ENCODE data around the gene HIBCH. TPM values are rescaled to one million over a fixed set of nuclear protein-coding genes. Genes with fewer than 3 reads are reported as not detected.

The HIBCH gene
- total RNA-seq, 1 donor from 2014 or later = 21.9 TPM

DNA sequence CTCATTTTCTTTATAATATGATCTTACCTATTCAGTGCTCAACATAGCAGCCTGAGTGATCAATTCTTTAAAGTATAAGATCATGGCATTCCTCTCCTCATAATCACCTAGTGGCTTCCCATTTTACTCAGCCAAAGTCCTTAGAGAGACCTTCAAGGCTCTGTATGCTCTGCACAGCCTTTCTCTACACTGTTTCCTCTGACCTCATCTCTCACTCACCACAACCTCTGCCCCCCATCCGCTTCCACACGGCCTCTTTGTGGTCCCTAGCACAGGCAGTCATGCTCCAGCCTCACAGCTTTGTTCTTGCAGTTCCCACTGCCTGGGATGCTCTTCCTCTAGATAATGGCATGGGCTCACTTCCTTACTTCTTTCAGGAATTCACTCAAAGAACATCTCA, 109.2 kb downstream of the HIBCH start:
- DNase-seq (ENCODE audit: low spot score) = no peak
- intact Hi-C loops (cut with DNase I) = no loop called here

DNA sequence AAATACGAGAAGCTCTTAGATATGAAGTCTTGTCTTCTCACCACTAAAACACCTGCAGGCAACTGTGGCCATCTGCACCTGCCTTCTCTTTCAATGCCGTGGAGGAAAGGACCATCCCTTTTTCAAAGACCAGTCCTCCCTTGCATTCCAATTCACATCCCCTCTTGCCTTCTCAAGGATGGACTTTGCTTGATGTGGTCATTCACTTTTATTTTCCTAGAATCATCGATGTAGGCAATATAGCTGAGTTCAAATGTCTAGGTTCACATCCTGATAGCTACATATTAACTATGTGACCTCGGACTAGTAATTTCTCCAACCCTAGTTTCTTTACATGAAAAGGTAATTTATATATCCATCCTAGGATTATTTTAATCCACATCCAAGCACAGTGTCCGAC, 110.1 kb downstream of the HIBCH start:
- intact Hi-C loops (cut with DNase I) = no loop called here
- no peak for DNase-seq (ENCODE audit: low spot score)

DNA sequence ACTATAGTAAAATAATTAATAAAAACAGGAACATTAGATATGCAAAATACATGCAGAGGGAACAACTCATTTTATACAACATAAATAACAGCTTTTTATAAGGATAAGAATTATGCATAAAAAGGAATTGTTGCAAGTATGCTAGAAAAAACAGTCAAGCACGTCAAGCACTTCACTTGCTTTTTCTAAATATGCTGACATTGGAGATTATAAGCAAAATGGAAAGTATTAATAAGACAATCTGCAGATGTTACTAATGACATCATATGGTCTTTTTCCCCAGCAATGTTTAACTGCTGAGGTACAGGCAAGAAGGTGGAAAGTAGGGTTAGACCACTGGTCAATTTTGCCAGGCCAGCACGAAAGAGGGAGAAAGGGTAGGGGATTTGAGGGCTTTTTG, 111.7 kb downstream of the HIBCH start:
- DNase-seq (ENCODE audit: low spot score) = no peak
- intact Hi-C loops (cut with DNase I) = no loop called here

DNA sequence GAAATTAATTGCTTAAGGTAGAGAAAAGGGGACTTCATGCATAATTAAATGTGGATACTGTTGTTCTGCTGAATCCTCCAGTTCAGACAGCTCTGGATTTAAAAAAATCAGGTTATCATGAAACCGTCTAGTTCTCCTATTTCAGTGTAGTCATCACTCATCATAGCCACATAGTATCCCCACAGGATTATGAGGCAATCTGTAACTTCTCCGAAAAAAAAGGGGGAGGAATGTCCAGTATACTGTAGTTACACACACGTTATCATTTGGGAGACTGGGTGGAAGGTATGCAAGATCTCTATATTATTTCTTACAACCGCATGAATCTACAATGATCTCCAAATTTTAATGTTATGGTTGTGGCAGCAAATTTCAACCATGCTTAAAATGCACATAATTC, 114.0 kb downstream of the HIBCH start:
- intact Hi-C loops (cut with DNase I) = no loop called here
- no peak for DNase-seq (ENCODE audit: low spot score)

DNA sequence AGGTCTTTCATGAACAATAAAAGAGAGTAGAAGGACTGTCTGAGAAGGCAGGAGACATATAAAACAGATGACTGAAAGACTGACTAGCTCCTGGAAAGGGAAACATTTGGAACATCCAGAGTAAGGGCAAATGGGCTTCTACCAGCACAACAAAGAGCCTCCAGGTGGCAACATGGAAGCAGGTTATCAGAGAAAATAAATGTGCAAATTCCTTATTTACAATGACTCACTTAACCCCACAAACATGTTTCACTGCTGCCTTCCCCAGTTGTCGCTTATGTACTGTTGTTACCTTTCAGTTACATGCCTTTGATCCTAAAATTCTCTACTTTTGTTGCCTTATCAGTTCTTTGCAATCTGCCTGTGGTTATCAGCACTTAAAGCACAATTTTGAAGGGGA, 117.0 kb downstream of the HIBCH start:
- DNase-seq (ENCODE audit: low spot score) = no peak

DNA sequence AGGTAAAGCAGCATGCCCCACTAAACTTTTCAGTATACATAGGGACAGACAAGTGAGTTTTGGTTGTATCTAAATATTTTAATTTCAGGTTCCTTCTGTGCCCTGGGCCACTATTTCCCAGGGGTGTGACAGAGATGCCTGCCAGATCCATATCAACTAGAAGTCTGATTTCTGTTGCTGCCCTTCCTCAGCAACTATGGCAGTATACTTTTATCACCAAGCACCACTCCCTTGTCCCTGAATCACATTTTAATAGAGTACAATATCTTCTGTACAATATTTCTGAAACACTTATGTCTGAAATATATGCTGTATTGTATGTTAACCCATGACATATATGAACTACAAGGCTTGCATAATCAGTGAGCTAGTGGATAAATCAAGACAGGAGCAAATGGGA, 117.6 kb downstream of the HIBCH start:
- intact Hi-C loops (cut with DNase I) = no loop called here
- DNase-seq (ENCODE audit: low spot score) = no peak

More for the DNA sequence above, 117.0 kb downstream of the HIBCH start:
- intact Hi-C loops (cut with DNase I) = no loop called here

DNA sequence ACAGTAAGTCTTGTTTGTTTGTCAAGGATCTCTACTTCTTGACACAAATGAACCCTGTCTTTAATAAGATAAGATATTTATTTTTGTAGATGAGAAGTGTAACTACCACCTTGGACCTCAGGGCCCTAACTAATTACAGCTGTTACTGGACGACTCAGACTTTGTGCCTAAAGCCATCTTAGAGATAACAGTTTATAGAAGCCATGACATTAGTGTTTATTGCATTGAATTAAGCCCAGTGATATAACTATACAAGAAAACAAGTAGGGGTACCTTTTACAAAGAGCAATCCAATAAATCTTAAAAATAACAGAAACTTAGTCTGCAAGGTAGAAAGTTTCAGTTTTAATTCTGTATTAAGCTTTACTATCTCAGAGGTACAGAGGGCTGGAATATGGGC, 119.0 kb downstream of the HIBCH start:
- intact Hi-C loops (cut with DNase I) = no loop called here
- no peak for DNase-seq (ENCODE audit: low spot score)

DNA sequence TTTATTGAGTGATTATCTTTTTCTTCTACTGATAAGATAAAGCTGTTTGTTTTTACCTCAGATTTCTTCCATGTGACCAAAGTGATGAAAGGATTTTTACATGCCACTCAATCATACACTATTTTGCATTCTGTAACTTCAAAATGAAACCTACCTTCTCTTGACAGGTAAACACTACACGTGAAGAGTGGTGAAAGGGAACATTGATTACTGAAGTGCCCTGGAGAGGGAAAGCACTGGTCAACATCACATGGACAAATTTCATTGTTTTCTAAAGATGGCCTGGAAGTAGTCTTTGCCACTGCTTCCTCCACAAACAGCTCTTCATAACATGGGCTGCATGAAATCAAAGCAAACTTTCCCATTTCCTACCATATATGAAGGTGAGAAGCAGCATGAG, 120.1 kb downstream of the HIBCH start:
- DNase-seq (ENCODE audit: low spot score) = no peak
- intact Hi-C loops (cut with DNase I) = no loop called here

DNA sequence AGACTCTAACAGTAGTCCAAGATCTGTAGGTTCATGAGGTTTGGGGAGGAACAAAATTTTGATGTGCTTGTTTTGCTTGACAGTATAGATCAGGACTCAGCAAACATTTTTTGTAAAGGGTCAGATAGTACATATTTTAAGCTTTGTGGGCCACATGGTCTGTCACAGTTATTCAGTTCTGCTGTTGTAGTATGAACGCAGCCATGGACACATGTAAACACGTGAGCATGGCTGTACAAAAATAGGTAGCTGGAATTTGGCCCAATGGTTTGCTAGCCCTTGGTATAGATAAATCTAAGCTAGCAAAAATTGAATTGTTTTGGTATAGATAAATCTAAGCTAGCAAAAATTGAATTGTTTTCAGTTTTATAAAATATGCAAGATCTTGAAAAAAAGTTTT, 120.5 kb downstream of the HIBCH start:
- no peak for DNase-seq (ENCODE audit: low spot score)
- intact Hi-C loops (cut with DNase I) = no loop called here

DNA sequence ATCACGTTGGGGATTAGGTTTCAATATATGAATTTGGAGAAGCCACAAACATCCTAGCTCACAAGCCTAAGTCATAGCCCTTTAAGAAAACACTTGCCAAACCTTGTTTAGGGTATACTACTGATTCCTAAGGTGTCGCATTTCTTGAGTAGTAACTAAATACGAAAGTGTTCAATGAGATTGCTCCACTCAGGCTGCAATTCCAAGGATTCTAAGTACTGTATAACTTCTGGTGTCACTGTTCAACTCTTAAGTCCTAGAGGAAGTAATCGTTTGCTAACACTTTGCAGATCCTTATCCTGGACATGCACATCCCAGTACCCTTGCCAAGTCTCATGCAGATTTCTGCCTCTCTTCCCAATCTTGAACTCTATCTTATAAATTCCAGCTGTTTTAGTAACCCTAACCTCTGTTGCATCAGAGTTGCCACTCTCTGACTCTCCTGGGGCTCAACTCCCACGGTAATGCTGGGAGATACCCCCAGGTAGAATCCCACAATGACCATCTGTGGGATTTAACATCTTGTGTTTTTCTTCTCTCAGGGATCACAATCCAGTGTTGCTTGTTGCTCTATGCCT, 122.4 kb downstream of the HIBCH start:
- DNase-seq (ENCODE audit: low spot score) = no peak
- intact Hi-C loops (cut with DNase I) = no loop called here

DNA sequence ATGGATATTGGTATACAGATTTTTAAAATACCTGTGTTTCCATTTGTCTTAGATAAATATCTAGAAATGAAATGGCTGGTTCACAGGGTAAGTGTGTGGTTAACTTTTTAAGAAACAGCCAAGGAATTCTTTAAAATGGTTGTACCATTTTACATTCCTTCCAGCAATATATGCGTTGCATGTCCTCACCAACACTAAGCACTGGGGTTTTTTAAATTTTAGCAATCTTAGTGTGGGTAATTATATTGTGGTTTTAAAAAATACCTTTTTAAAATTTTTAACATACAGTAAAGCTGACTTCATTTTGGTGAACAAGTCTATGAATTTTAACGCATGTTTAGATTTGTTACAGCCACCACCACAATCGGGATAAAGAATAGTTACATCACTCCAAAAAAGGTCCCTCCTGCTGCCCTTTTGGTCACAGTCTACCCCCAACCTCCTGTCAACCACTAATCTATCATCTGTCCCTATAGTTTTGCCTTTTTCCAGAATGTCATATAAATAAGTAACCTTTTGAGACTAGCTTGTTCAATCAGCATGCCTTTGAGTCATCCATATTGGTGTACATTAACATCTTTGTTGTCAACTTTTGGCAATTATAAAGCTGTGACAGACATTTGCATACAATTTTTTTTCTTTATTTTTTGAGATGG, 129.0 kb downstream of the HIBCH start:
- intact Hi-C loops (cut with DNase I) = no loop called here
- no peak for DNase-seq (ENCODE audit: low spot score)

DNA sequence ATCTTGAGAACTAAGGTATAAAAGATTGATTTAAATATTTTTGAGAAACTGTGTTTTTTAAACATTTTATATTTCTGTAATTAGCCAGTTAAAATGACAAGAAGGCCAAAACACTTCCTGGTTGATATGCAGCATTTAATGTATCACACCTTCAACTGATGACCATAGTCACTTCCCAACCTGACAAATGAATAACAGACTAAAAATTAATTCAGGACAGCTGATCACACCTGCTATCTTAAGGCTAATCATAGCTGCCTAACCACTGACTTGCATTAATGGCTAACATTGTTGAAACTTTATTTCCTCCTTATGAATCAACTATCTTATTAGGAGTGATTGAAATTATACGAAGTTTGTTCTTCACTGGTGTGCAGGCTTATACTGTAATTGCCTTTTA, 131.3 kb downstream of the HIBCH start:
- intact Hi-C loops (cut with DNase I) = no loop called here
- no peak for DNase-seq (ENCODE audit: low spot score)

DNA sequence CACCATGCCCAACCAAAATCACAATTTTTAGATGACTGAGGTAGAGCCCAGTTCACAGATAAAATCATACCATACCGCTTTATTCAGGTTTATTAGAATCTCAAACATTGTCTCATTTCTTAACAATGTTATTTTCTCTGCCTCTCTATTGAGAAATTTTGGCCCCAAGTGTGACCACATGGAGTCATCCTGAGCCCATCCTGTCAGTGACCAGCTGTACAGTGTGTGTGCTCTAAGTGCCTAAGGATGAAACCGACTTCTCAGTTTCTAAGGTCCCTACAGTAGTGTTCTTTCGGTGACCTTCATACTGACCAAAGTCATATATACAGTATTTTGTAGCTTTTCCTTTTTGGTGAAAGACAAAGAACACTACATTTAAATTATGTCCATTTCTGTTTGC, 133.4 kb downstream of the HIBCH start:
- intact Hi-C loops (cut with DNase I) = no loop called here
- no peak for DNase-seq (ENCODE audit: low spot score)

DNA sequence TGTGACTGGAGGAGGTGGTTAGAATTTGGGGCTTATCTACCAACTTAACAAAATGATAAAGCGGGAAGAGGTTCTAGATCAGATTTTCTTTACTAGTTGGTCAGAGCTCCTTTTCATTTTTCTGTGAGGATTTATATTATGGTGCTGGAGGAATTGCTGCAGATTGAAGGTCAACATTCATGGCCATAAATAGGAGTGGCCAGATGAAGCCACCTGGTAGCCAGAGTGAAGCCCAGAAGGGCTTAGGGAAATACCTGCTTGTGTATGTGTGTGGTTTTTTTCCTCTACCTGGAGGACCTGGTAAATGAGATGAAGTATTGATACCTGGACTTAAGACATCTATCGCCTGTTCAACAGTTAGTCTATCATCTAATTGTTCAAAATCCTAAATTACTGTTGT, 134.2 kb downstream of the HIBCH start:
- intact Hi-C loops (cut with DNase I) = no loop called here
- DNase-seq (ENCODE audit: low spot score) = no peak

DNA sequence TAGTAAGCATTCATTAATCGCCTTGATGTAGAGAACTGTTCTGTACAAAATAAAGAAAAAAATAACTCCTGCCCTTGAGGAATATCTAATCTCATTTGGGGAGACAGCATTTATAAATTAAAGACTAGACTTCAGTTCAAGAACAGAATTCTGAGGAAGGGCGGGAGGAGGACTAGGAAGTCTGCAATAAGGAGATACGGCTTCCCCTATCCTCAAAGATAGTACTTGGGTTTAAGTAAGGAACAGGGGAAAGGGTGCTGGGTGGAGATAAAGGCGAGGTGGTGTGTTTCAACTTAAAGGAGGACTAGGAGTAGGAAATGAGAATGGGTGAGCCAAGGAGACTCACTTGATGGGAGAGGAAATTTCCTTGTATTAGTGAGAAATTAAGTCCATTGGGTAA, 135.2 kb downstream of the HIBCH start:
- DNase-seq (ENCODE audit: low spot score) = no peak
- intact Hi-C loops (cut with DNase I) = no loop called here

DNA sequence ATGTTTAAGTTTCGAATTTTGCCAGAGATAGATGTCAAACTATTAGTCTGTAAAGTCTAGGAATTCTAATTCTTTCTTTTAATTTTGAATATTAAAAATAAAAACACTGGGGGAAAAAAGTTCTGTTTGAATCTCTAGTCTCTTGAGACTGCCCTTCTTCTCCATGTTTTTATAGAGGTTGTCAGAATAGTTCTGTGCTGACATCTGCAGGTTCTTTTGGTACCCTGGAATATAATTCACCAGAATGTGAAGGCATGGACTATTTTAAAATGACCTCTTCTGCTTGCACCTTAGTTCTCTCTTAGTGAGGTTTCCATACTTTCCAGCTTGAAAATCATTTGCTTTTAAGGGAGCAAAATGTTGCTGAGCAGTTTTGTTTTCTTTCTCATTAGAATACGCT, 136.1 kb downstream of the HIBCH start:
- intact Hi-C loops (cut with DNase I) = no loop called here

DNA sequence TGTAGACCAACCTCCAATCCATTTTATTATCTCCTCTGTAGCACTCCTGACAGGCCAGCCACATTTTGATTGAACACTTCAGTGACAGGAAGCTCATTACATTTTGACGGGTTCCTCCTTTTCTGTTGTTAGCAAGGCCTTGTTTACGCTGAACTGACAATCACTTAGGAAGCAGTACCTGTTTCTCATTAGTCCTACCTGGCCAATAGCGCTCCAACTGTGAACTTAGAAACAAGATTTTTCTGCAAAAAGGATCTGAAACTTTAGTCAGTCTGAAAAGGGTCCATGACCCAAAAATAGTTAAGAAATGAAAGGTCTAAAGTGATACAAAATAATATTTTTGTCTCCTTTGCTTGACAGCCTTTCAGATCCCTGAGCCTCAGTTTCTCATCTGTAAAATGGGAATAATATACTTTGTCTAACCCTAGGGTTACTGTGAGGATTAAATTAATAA, 137.5 kb downstream of the HIBCH start:
- intact Hi-C loops (cut with DNase I) = no loop called here
- DNase-seq (ENCODE audit: low spot score) = no peak

More for the DNA sequence above, 136.1 kb downstream of the HIBCH start:
- no peak for DNase-seq (ENCODE audit: low spot score)

DNA sequence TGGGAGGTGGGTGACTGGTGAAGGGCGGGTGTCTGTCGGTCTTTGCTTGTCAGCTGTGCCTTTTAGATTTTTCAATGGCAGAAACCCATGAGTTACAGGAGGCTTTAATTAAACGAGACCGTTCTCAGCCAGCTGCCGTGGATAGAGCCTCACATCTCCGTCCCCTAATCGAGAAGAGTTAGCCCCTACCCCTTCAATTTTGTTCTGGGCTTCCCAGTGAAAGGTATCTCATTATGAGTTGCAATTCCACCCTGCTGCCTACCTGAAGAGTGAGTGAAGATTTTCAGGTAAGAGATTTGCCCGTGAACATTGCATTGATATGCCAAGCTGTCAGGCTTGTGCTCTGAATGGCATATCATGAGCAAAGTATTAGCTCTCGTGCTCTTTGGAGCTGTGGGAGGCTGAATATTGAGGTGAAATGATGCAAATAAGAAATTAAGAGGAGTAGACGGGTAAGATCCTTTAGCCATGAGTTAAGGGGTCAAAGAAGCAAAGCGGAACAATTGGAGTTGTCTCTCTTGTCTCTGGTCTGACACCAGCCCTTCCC, 138.4 kb downstream of the HIBCH start:
- intact Hi-C loops (cut with DNase I) = no loop called here
- no peak for DNase-seq (ENCODE audit: low spot score)

DNA sequence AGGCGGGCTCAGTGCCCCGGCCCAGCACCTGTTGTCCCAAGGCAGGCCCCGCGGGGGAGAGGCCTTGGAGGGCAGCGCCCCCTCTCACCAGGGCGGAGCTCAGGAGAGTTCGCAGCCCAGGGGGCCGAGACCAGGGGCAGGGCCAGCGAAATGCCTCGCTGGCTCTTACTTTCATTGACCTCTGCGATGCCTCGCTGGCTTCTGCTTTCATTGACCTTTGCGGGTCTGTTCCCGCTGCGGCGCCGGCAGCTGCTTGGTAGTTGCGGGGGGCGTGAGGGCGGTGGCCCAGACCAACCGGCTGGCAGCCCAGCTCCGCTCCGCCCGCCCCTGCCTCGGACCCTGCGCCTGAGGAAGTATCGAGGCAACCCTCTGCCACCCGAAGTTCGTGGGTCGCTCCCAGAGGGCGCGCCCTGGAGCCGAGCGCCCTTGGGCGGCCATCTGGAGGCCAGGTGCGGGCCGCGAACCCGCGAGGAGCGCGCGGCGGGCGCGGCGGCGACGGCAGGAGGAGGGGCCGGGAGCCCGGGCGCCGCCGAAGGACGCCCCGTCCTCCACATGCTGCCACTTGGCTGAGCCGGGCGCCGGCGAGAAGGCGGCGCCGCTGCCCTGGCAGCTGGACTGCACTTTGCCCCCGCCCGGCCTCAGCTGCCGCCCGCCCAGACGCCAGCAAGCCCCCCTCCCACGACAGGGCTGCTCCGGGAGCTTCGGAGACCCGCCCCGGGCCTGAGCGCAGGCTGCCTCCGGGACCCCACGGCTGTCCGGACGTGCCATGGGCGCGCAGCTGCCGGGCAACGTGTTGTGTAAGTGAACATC, 139.1 kb downstream of the HIBCH start:
- DNase-seq (ENCODE audit: low spot score) = peak; percentile 84
- intact Hi-C loops (cut with DNase I) = no loop called here

DNA sequence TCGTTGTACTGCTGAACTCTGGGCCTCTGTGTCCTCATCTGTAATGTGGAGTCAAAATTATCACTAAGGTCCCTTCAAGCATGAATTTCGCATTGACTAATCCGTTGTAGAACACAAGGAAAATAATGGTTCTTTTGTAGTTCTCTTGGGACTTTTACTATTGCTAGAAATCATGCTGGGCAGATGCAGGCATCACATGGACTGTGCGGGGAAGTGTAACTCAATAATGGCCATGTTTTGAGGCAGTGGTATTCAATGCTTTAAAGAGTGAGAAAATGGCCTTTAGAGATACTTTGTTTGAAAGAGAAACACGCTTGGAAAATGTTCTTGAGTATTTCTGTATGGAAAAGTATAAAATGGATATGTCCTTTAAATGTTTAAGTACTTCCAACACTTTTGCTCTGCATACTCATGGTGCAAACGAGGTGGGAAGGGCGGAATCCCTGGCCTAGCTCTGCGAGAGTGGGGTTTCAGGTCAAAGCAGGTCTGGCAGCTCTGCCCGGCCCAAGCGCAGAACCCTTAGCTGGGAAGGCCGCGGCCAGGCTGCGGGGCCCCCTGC, 139.8 kb downstream of the HIBCH start:
- no peak for DNase-seq (ENCODE audit: low spot score)
- intact Hi-C loops (cut with DNase I) = no loop called here
